SK-N-SH (cell line): ENCODE measurements around the gene RPS6KL1.

Experiments used
- CTCF ChIP-seq: fragments of 200-600 bp; sonication (generic); IDR thresholded peaks from 2 replicates; pipeline ENCODE4 v1.6.1; 2017; ENCODE audit warnings: antibody characterized with exemption, mild to moderate bottlenecking, moderate library complexity
- EP300 ChIP-seq, 2 experiments: IDR thresholded peaks; 2 replicates each; pipeline versions ENCODE4 v1.4.0 to v1.6.1; 2012; ENCODE audit warnings: borderline replicate concordance in 1 of 2, low read depth in 1 of 2, low read length in 1 of 2
- FOSL2 ChIP-seq: IDR thresholded peaks from 2 replicates; pipeline ENCODE4 v1.4.0; 2012; ENCODE audit warnings: low read depth, mild to moderate bottlenecking, moderate library complexity, borderline replicate concordance
- FOXM1 ChIP-seq: IDR thresholded peaks from 2 replicates; pipeline ENCODE4 v1.4.0; 2012; ENCODE audit warnings: low read depth, mild to moderate bottlenecking
- MAX ChIP-seq: IDR thresholded peaks from 2 replicates; pipeline ENCODE4 v1.4.0; 2012; ENCODE audit warnings: low read depth
- MEF2A ChIP-seq: IDR thresholded peaks from 2 replicates; pipeline ENCODE4 v1.4.0; 2012; ENCODE audit warnings: low read depth, borderline replicate concordance
- POLR2AphosphoS5 ChIP-seq: IDR thresholded peaks from 2 replicates; pipeline ENCODE4 v1.6.1; 2012; ENCODE audit warnings: low read depth, low read length
- RAD21 ChIP-seq: IDR thresholded peaks from 2 replicates; pipeline ENCODE4 v1.6.1; 2012; ENCODE audit warnings: mild to moderate bottlenecking, low read length
- REST ChIP-seq: IDR thresholded peaks from 2 replicates; pipeline ENCODE4 v1.6.1; 2012; ENCODE audit warnings: mild to moderate bottlenecking, low read depth, low read length, moderate library complexity
- SIN3A ChIP-seq: IDR thresholded peaks from 2 replicates; pipeline ENCODE4 v1.6.1; 2012; ENCODE audit warnings: low read depth, mild to moderate bottlenecking, low read length, moderate library complexity, borderline replicate concordance
- SMC3 ChIP-seq: IDR thresholded peaks from 2 replicates; pipeline ENCODE4 v1.6.1; 2012; ENCODE audit warnings: low read depth, low read length, improper control_type of control experiment
- TAF1 ChIP-seq: IDR thresholded peaks from 2 replicates; pipeline ENCODE4 v1.6.1; 2012; ENCODE audit warnings: low read depth, mild to moderate bottlenecking, low read length, moderate library complexity, borderline replicate concordance
- TEAD4 ChIP-seq: IDR thresholded peaks from 2 replicates; pipeline ENCODE4 v1.4.0; 2012; ENCODE audit warnings: mild to moderate bottlenecking, borderline replicate concordance; ENCODE audit not compliant: insufficient read depth
- YY1 ChIP-seq: IDR thresholded peaks from 2 replicates; pipeline ENCODE4 v1.4.0; 2012; ENCODE audit warnings: low read depth, mild to moderate bottlenecking

- no peak for TF ChIP-seq TAF1
- no peak for TF ChIP-seq YY1
- TF ChIP-seq MAX = no peak
- no peak for TF ChIP-seq EP300 (IDR thresholded peaks at IDR 0.05; ENCODE audit: borderline replicate concordance in 1 of 2, low read depth in 1 of 2, low read length in 1 of 2)
- TF ChIP-seq POLR2AphosphoS5 = no peak
- TF ChIP-seq CTCF = no peak
- TF ChIP-seq SIN3A = no peak
- TF ChIP-seq REST = no peak
- no peak for TF ChIP-seq SMC3
- TF ChIP-seq TEAD4 = no peak
- TF ChIP-seq MEF2A = no peak
- no peak for TF ChIP-seq RAD21
- no peak for TF ChIP-seq FOSL2
- no peak for TF ChIP-seq FOXM1
These were observed 58.9 kb downstream of the RPS6KL1 start for GRCh38 chr14:74864198-74864597.
